Activated CD4-positive, alpha-beta T cell treated with anti-CD3 and anti-CD28 coated beads, Interleukin-2, amount 10 ng/mL, durations not matched to agents 7 days and 5 days (primary cell): ENCODE measurements around the gene LCA5L. TPM values are rescaled to one million over a fixed set of nuclear protein-coding genes. Genes with fewer than 3 reads are reported as not detected.

Experiments used
- CTCF ChIA-PET: fragments of 350-600 bp; sonication (Branson Sonifier 250); formaldehyde crosslinking; loops from one replicate; lab custom pipeline; 2021; ENCODE audit warnings: antibody characterized with exemption; lab: Charles Lee
- POLR2A ChIA-PET: fragments of 350-600 bp; sonication (Branson Sonifier 250); formaldehyde crosslinking; loops from one replicate; lab custom pipeline; 2021; ENCODE audit warnings: antibody characterized with exemption; lab: Charles Lee
- DNase-seq: peaks from one replicate; pipeline ENCODE4 v3.0.0-alpha.2; 2020
- H3K27ac Mint-ChIP-seq: one replicate; pipeline ENCODE4 v1.8.0; 2021; ENCODE audit warnings: mild to moderate bottlenecking, moderate library complexity, mixed read lengths
- H3K27me3 Mint-ChIP-seq: one replicate; pipeline ENCODE4 v1.8.0; 2021; ENCODE audit warnings: mixed read lengths
- H3K36me3 Mint-ChIP-seq: one replicate; pipeline ENCODE4 v1.8.0; 2021; ENCODE audit warnings: low read depth, mixed read lengths
- H3K4me1 Mint-ChIP-seq: one replicate; pipeline ENCODE4 v1.8.0; 2021; ENCODE audit warnings: mixed read lengths
- H3K4me3 Mint-ChIP-seq: one replicate; pipeline ENCODE4 v1.8.0; 2021; ENCODE audit warnings: mild to moderate bottlenecking, moderate library complexity, mixed read lengths
- H3K9me3 Mint-ChIP-seq: one replicate; pipeline ENCODE4 v1.8.0; 2021; ENCODE audit warnings: mixed read lengths
- total RNA-seq, 2 experiments: library from RNA; stranded (reverse); gene quantifications; one replicate each; pipeline ENCODE4 v1.2.3, GENCODE V29; 2021

LCA5L gene
- total RNA-seq, 2 experiments from 2014 or later = 0.19 TPM; not detected in 1

- Mint-ChIP-seq H3K27ac (no peak overlapping the region), H3K4me1 (no peaks in the 10 kb centered on the region), H3K9me3 (peaks cover 6% of the 10 kb centered on the region), H3K27me3 (no peaks in the 10 kb centered on the region), H3K36me3 (no peaks in the 10 kb centered on the region), H3K4me3 (no peak overlapping the region)
- ChIA-PET POLR2A (no interaction called here), CTCF (no interaction called here)
- DNase-seq = no peak
Measured at GRCh38 chr21:39467746-39468145, 22.2 kb upstream of the LCA5L start.

GRCh38 chr21:39466584-39466983 is 21.0 kb upstream of the LCA5L start:
- Mint-ChIP-seq H3K27me3 (no peaks in the 10 kb centered on the region), H3K4me1 (no peaks in the 10 kb centered on the region), H3K36me3 (no peaks in the 10 kb centered on the region), H3K9me3 (peaks cover 6% of the 10 kb centered on the region), H3K4me3 (no peak overlapping the region), H3K27ac (no peak overlapping the region)
- ChIA-PET POLR2A (no interaction called here), CTCF (no interaction called here)
- no peak for DNase-seq

- POLR2A ChIA-PET = no interaction called here
- Mint-ChIP-seq H3K9me3 (peaks cover 6% of the 10 kb centered on the region), H3K36me3 (no peaks in the 10 kb centered on the region), H3K27me3 (no peaks in the 10 kb centered on the region), H3K4me3 (no peak overlapping the region), H3K4me1 (peaks cover 3% of the 10 kb centered on the region), H3K27ac (no peak overlapping the region)
- CTCF ChIA-PET = interaction anchor here (0.9 kb wide), 1 partner anchor 20 kb away, joined by 3 read pairs; no protein-coding TSS in a partner anchor
- no peak for DNase-seq
Measured at GRCh38 chr21:39463308-39463707, 17.7 kb upstream of the LCA5L start.

GRCh38 chr21:39461419-39461818 is 15.8 kb upstream of the LCA5L start:
- POLR2A ChIA-PET = no interaction called here
- DNase-seq = no peak
- Mint-ChIP-seq H3K27ac (no peak overlapping the region), H3K4me1 (peaks cover 3% of the 10 kb centered on the region), H3K36me3 (no peaks in the 10 kb centered on the region), H3K27me3 (no peaks in the 10 kb centered on the region), H3K4me3 (no peak overlapping the region), H3K9me3 (peaks cover 5% of the 10 kb centered on the region)
- CTCF ChIA-PET = interaction anchor here (0.8 to 0.9 kb wide), 2 partner anchors 10 to 14 kb away, joined by 3 to 4 read pairs; no protein-coding TSS in a partner anchor

GRCh38 chr21:39456665-39457064 is 11.1 kb upstream of the LCA5L start:
- no peaks in the 10 kb centered on the region for H3K9me3 Mint-ChIP-seq
- no peak overlapping the region for H3K4me3 Mint-ChIP-seq
- H3K36me3 Mint-ChIP-seq = no peaks in the 10 kb centered on the region
- no peak overlapping the region for H3K27ac Mint-ChIP-seq
- ChIA-PET POLR2A (no interaction called here), CTCF (no interaction called here)
- no peak for DNase-seq
- H3K4me1 Mint-ChIP-seq = peaks cover 3% of the 10 kb centered on the region
- no peaks in the 10 kb centered on the region for H3K27me3 Mint-ChIP-seq

GRCh38 chr21:39454949-39455668 is 9.5 kb upstream of the LCA5L start:
- Mint-ChIP-seq H3K9me3 (no peaks in the 10 kb centered on the region), H3K27me3 (no peaks in the 10 kb centered on the region), H3K27ac (no peak overlapping the region), H3K4me1 (no peaks in the 10 kb centered on the region), H3K4me3 (no peak overlapping the region), H3K36me3 (no peaks in the 10 kb centered on the region)
- ChIA-PET POLR2A (no interaction called here), CTCF (no interaction called here)
- no peak for DNase-seq

GRCh38 chr21:39453571-39454179 is 8.1 kb upstream of the LCA5L start:
- Mint-ChIP-seq H3K36me3 (no peaks in the 10 kb centered on the region), H3K4me1 (no peaks in the 10 kb centered on the region), H3K27me3 (peaks cover 6% of the 10 kb centered on the region), H3K4me3 (no peak overlapping the region), H3K9me3 (no peaks in the 10 kb centered on the region), H3K27ac (no peak overlapping the region)
- ChIA-PET CTCF (no interaction called here), POLR2A (no interaction called here)
- no peak for DNase-seq

GRCh38 chr21:39452970-39453342 is 7.4 kb upstream of the LCA5L start:
- DNase-seq = no peak
- ChIA-PET POLR2A (no interaction called here), CTCF (no interaction called here)
- Mint-ChIP-seq H3K27ac (no peak overlapping the region), H3K9me3 (no peaks in the 10 kb centered on the region), H3K36me3 (no peaks in the 10 kb centered on the region), H3K4me3 (no peak overlapping the region), H3K4me1 (no peaks in the 10 kb centered on the region), H3K27me3 (peaks cover 6% of the 10 kb centered on the region)

- POLR2A ChIA-PET = no interaction called here
- H3K27me3 Mint-ChIP-seq = peaks cover 6% of the 10 kb centered on the region
- H3K36me3 Mint-ChIP-seq = no peaks in the 10 kb centered on the region
- no peak overlapping the region for H3K27ac Mint-ChIP-seq
- no peaks in the 10 kb centered on the region for H3K9me3 Mint-ChIP-seq
- CTCF ChIA-PET = no interaction called here
- no peak overlapping the region for H3K4me3 Mint-ChIP-seq
- no peak for DNase-seq
- H3K4me1 Mint-ChIP-seq = no peaks in the 10 kb centered on the region
Measured at GRCh38 chr21:39452207-39452969, 6.8 kb upstream of the LCA5L start.

GRCh38 chr21:39451332-39452206 is 6.0 kb upstream of the LCA5L start, which contains the start of gene SH3BGR:
Gene SH3BGR (plus strand): TSS chr21:39451970. CDS start chr21:39452097, 127 bp downstream.
- POLR2A ChIA-PET = no interaction called here
- H3K9me3 Mint-ChIP-seq = no peaks in the 10 kb centered on the region

GRCh38 chr21:39447264-39447663 is 1.7 kb upstream of the LCA5L start:
- Mint-ChIP-seq H3K36me3 (no peaks in the 10 kb centered on the region), H3K27ac (no peak overlapping the region), H3K27me3 (peaks cover 18% of the 10 kb centered on the region), H3K9me3 (no peaks in the 10 kb centered on the region), H3K4me3 (no peak overlapping the region), H3K4me1 (peaks cover 19% of the 10 kb centered on the region)
- DNase-seq = no peak
- ChIA-PET POLR2A (interaction anchor here (0.6 kb wide), 1 partner anchor 39 kb away, joined by 3 read pairs; no protein-coding TSS in a partner anchor), CTCF (no interaction called here)

More at GRCh38 chr21:39451332-39452206, 6.0 kb upstream of the LCA5L start, which contains the start of gene SH3BGR:
- CTCF ChIA-PET = no interaction called here
- no peak for DNase-seq
- Mint-ChIP-seq H3K4me1 (peaks cover 6% of the 10 kb centered on the region), H3K36me3 (no peaks in the 10 kb centered on the region), H3K27ac (no peak within 1 kb of the TSS), H3K27me3 (peaks cover 6% of the 10 kb centered on the region), H3K4me3 (no peak within 1 kb of the TSS)

GRCh38 chr21:39444421-39445180 is 977 bp downstream of the LCA5L start:
- H3K4me1 Mint-ChIP-seq = peaks cover 19% of the 10 kb centered on the region
- ChIA-PET CTCF (interaction anchor here (0.6 to 1.6 kb wide), 7 partner anchors 14 to 1506 kb away, joined by 3 to 4 read pairs (median 3); partner anchors contain the start of gene PSMG1), POLR2A (no interaction called here)
- peak overlapping the region; percentile 87 for H3K4me3 Mint-ChIP-seq
- peak overlapping the region; percentile 63 for H3K27ac Mint-ChIP-seq
- no peak for DNase-seq
- H3K27me3 Mint-ChIP-seq = peaks cover 19% of the 10 kb centered on the region
- H3K36me3 Mint-ChIP-seq = no peaks in the 10 kb centered on the region
- no peaks in the 10 kb centered on the region for H3K9me3 Mint-ChIP-seq
